ENCODE results near the gene SDCCAG8. TPM values are rescaled to one million over a fixed set of nuclear protein-coding genes. Genes with fewer than 3 reads are reported as not detected.

SDCCAG8 gene
- total and polyA plus RNA-seq, 2 of the 8 experiments (the other 6 are each of a cell fraction or from before 2014, with no cell fraction given), result 15.6 to 21.0 TPM

- TF ChIP-seq CHD7 (IDR thresholded peaks at IDR 0.05; ENCODE audit: insufficient replicate concordance, low read length), result no peak
Observed at GRCh38 chr1:243320224-243320623, 64.4 kb downstream of the SDCCAG8 start (continued).

Data from H1 (cell line).